Measurements from ENCODE around the gene SLC10A1. TPM values are rescaled to one million over a fixed set of nuclear protein-coding genes. Genes with fewer than 3 reads are reported as not detected.
"Not testable (repeated sequence)": the region's sequence is repeated elsewhere in the genome, so short reads cannot be mapped to it uniquely, and the experiment has no call there.

The SLC10A1 gene
- total and polyA plus RNA-seq, 2 experiments from 2014 or later = not detected

DNA sequence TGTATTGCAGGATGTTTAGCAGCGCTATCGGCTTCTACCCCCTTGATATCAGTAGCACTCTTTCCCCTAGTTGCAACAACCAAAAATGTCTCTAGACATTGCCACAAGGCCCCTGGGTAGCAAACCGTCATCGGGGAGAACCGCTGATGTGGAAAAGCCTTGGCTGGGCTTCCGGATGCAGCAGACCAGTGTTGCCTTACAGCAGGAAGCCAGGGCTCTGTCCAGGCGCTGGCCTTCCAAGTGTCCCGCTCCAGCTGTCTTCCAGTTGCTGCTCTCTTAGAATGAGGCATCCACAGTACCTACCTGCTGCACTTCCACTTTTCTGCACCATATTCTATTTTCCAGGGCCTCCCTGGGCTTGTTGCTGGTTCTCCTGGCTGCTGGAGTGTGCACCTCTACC, 22.6 kb upstream of the SLC10A1 start:
- Histone ChIP-seq H3F3A (ENCODE audit: insufficient read depth) (no peaks in the 10 kb centered on the region), H3K4me2 (ENCODE audit: unreplicated experiment) (no peak overlapping the region), H3K4me1 (ENCODE audit: insufficient read depth) (no peaks in the 10 kb centered on the region), H3K9ac (no peak overlapping the region), H2AFZ (no peak overlapping the region), H3K27me3 (replicated peaks; ENCODE audit: insufficient read depth) (peaks cover 24% of the 10 kb centered on the region), H3K4me3 (no peak overlapping the region), H3K27ac (no peak overlapping the region), H3K36me3 (ENCODE audit: low read depth) (no peaks in the 10 kb centered on the region), H3K79me2 (ENCODE audit: insufficient read depth) (no peaks in the 10 kb centered on the region), H4K20me1 (ENCODE audit: insufficient read depth) (no peaks in the 10 kb centered on the region), H3K9me2 (ENCODE audit: insufficient read depth) (no peaks in the 10 kb centered on the region), H3K9me3 (ENCODE audit: low read depth) (no peaks in the 10 kb centered on the region)
- in situ Hi-C loops (cut with MboI) = loop anchor here (10.0 to 25.0 kb wide), 2 partner anchors 205 to 493 kb away; no protein-coding TSS in a partner anchor
- TF ChIP-seq EZH2phosphoT487 (IDR thresholded peaks at IDR 0.05; ENCODE audit: insufficient read depth, low read depth) (no peak), EZH2 (IDR thresholded peaks at IDR 0.05; ENCODE audit: insufficient read depth, poor library complexity, severe bottlenecking) (no peak)
- 64% methylated on average over 8 of the region's 8 CpGs for WGBS, 2 experiments (ENCODE audit: low coverage in 1 of 2, low lambda C conversion rate in 2 of 2, missing lambda C conversion rate in 2 of 2)
- DNase-seq = no peak

DNA sequence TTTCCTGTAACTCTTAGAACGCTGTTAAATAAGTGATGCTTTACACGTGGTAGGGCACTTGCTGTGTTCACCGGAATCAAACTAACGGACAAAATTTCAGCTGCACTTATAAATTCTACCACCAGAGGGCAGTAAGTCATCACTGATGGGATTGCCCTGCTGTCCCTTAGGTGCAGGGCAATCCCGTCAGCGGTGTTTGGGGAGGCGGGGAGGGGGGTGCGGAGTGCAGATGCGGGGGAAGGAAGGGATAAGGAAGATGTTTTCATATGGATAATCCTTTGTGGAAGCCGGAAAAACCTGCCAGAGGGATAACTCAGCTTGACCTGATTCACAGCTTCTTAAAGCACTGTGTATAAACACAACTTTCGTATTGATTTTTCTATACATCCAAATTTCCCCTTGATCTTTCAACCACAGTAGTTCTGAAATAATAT, 21.7 kb upstream of the SLC10A1 start:
- WGBS, 2 experiments (ENCODE audit: low coverage in 1 of 2, low lambda C conversion rate in 2 of 2, missing lambda C conversion rate in 2 of 2) = 7% methylated on average over 9 to 11 of the region's 11 CpGs
- no peak overlapping the region for H3K27ac ChIP-seq
- no peak for TF ChIP-seq EZH2 (IDR thresholded peaks at IDR 0.05; ENCODE audit: insufficient read depth, poor library complexity, severe bottlenecking)
- H3K9me3 ChIP-seq (ENCODE audit: low read depth) = no peaks in the 10 kb centered on the region
- in situ Hi-C loops (cut with MboI) = loop anchor here (25.0 kb wide), 1 partner anchor 494 kb away; no protein-coding TSS in a partner anchor
- no peaks in the 10 kb centered on the region for H3K36me3 ChIP-seq (ENCODE audit: low read depth)
- no peak overlapping the region for H2AFZ ChIP-seq
- no peaks in the 10 kb centered on the region for H3K9me2 ChIP-seq (ENCODE audit: insufficient read depth)
- peaks cover 32% of the 10 kb centered on the region for H3K27me3 ChIP-seq (replicated peaks; ENCODE audit: insufficient read depth)
- H3K9ac ChIP-seq = no peak overlapping the region
- H3K79me2 ChIP-seq (ENCODE audit: insufficient read depth) = no peaks in the 10 kb centered on the region
- H3F3A ChIP-seq (ENCODE audit: insufficient read depth) = no peaks in the 10 kb centered on the region
- DNase-seq = peak; percentile 61
- no peak overlapping the region for H3K4me2 ChIP-seq (ENCODE audit: unreplicated experiment)
- no peak overlapping the region for H3K4me3 ChIP-seq
- no peaks in the 10 kb centered on the region for H4K20me1 ChIP-seq (ENCODE audit: insufficient read depth)
- H3K4me1 ChIP-seq (ENCODE audit: insufficient read depth) = no peaks in the 10 kb centered on the region

DNA sequence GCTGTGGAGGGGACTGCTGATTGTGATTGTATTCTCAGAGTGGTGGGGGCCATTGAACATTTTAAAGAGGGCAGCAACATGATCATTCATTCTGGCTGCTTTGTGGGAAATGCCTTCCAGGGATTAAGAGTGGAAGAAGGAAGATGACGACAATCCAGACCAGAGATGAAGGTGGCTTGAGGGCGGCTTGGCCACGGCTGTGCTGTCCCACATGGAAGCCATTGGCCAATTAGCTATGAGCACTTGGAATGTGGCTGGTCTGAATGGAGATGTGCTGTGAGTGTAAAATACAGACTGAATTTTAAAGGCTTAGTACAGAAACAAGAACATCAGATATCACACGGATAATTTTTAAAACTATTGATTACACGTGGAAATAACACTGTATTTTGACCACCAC, 19.2 kb upstream of the SLC10A1 start:
- Histone ChIP-seq H3K9ac (no peak overlapping the region), H3K4me3 (no peak overlapping the region), H3K9me2 (ENCODE audit: insufficient read depth) (no peaks in the 10 kb centered on the region), H3K36me3 (ENCODE audit: low read depth) (no peaks in the 10 kb centered on the region), H3K4me1 (ENCODE audit: insufficient read depth) (no peaks in the 10 kb centered on the region), H4K20me1 (ENCODE audit: insufficient read depth) (no peaks in the 10 kb centered on the region), H2AFZ (no peak overlapping the region), H3K4me2 (ENCODE audit: unreplicated experiment) (no peak overlapping the region), H3K27me3 (replicated peaks; ENCODE audit: insufficient read depth) (peaks cover 58% of the 10 kb centered on the region), H3K9me3 (ENCODE audit: low read depth) (no peaks in the 10 kb centered on the region), H3K79me2 (ENCODE audit: insufficient read depth) (no peaks in the 10 kb centered on the region), H3K27ac (no peak overlapping the region), H3F3A (ENCODE audit: insufficient read depth) (no peaks in the 10 kb centered on the region)
- no peak for TF ChIP-seq EZH2 (IDR thresholded peaks at IDR 0.05; ENCODE audit: insufficient read depth, poor library complexity, severe bottlenecking)
- TF ChIP-seq EZH2phosphoT487 (IDR thresholded peaks at IDR 0.05; ENCODE audit: insufficient read depth, low read depth) = no peak
- 67 to 70% methylated on average over 5 of the region's 5 CpGs for whole genome bisulfite sequencing, 2 experiments (ENCODE audit: low coverage in 1 of 2, low lambda C conversion rate in 2 of 2, missing lambda C conversion rate in 2 of 2)
- no peak for DNase-seq
- in situ Hi-C loops (cut with MboI) = loop anchor here (25.0 kb wide), 1 partner anchor 496 kb away; no protein-coding TSS in a partner anchor

DNA sequence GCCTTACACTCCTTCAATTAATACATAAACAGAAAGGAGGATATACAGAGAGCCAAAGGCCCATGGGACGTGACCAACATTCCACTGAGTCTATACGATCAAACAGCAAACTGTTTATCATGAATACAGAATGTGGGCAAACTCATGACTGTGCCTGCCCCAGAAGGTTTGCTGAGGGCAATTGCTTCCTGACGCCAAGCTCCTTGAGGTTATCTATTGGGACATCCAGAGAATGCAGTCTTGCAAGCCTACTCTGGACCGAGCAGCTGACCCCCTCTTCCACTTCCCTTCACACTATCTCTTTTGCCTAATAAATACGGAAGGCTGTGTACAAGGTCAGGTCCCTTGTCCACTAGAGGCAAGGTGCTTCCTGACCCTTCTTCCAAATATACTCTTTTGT, 18.5 kb upstream of the SLC10A1 start:
- DNase-seq = no peak
- Histone ChIP-seq H3K27me3 (replicated peaks; ENCODE audit: insufficient read depth) (peaks cover 62% of the 10 kb centered on the region), H4K20me1 (ENCODE audit: insufficient read depth) (no peaks in the 10 kb centered on the region), H3K9me3 (ENCODE audit: low read depth) (no peaks in the 10 kb centered on the region), H3K9me2 (ENCODE audit: insufficient read depth) (no peaks in the 10 kb centered on the region), H3K79me2 (ENCODE audit: insufficient read depth) (no peaks in the 10 kb centered on the region), H2AFZ (no peak overlapping the region), H3F3A (ENCODE audit: insufficient read depth) (no peaks in the 10 kb centered on the region), H3K9ac (no peak overlapping the region), H3K36me3 (ENCODE audit: low read depth) (no peaks in the 10 kb centered on the region), H3K27ac (no peak overlapping the region), H3K4me2 (ENCODE audit: unreplicated experiment) (no peak overlapping the region), H3K4me1 (ENCODE audit: insufficient read depth) (no peaks in the 10 kb centered on the region), H3K4me3 (no peak overlapping the region)
- in situ Hi-C loops (cut with MboI) = loop anchor here (25.0 kb wide), 1 partner anchor 497 kb away; no protein-coding TSS in a partner anchor
- TF ChIP-seq EZH2phosphoT487 (IDR thresholded peaks at IDR 0.05; ENCODE audit: insufficient read depth, low read depth) (no peak), EZH2 (IDR thresholded peaks at IDR 0.05; ENCODE audit: insufficient read depth, poor library complexity, severe bottlenecking) (no peak)
- 47 to 50% methylated on average over 5 of the region's 5 CpGs for WGBS, 2 experiments (ENCODE audit: low coverage in 1 of 2, low lambda C conversion rate in 2 of 2, missing lambda C conversion rate in 2 of 2)

DNA sequence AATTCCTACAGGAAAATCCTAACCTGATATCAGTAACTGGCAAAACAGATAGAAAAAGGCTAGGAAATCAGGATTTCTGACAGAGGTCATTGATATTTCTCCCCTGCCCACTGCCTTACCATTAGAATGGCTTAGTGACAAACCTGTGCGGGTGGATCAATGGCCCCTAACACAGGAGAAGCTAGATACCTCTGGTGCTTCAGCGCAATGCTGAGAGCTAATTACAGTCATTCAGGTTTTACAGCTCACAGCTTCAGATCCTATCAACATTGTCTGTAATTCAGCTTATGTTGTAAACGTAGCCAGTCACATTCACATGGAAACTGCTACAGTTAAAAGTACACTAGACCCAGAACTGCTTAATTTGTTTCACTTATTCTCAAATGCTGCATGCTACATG, 17.4 kb upstream of the SLC10A1 start:
- Histone ChIP-seq H3K4me3 (no peak overlapping the region), H3K9ac (no peak overlapping the region), H3K4me1 (ENCODE audit: insufficient read depth) (no peaks in the 10 kb centered on the region), H4K20me1 (ENCODE audit: insufficient read depth) (no peaks in the 10 kb centered on the region), H3K9me2 (ENCODE audit: insufficient read depth) (no peaks in the 10 kb centered on the region), H3K27me3 (replicated peaks; ENCODE audit: insufficient read depth) (peaks cover 65% of the 10 kb centered on the region), H3K9me3 (ENCODE audit: low read depth) (no peaks in the 10 kb centered on the region), H3K27ac (no peak overlapping the region), H3F3A (ENCODE audit: insufficient read depth) (no peaks in the 10 kb centered on the region), H2AFZ (no peak overlapping the region), H3K4me2 (ENCODE audit: unreplicated experiment) (no peak overlapping the region), H3K79me2 (ENCODE audit: insufficient read depth) (no peaks in the 10 kb centered on the region), H3K36me3 (ENCODE audit: low read depth) (no peaks in the 10 kb centered on the region)
- no peak for DNase-seq
- in situ Hi-C loops (cut with MboI) = loop anchor here (25.0 kb wide), 1 partner anchor 498 kb away; no protein-coding TSS in a partner anchor
- no peak for TF ChIP-seq EZH2 (IDR thresholded peaks at IDR 0.05; ENCODE audit: insufficient read depth, poor library complexity, severe bottlenecking)
- TF ChIP-seq EZH2phosphoT487 (IDR thresholded peaks at IDR 0.05; ENCODE audit: insufficient read depth, low read depth) = no peak
- 34 to 43% methylated on average over 3 of the region's 3 CpGs for WGBS, 2 experiments (ENCODE audit: low coverage in 1 of 2, low lambda C conversion rate in 2 of 2, missing lambda C conversion rate in 2 of 2)

DNA sequence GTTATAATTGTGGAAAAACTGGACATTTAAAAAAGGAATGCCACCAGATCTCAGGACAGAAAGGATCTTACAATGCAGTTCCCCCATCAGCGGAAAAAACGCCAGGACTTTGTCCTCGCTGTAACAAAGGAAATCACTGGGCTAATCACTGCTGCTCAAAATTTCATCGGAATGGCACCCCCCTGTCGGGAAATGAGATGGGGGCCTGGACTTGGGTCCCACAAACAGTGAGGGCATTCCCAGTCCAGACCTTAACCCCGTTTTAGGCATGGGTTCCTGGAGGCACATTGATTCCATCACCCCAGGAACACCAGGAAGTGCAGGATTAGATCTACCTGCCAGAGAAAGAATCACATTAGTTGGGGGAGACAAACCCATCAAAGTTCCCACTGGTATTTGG, 16.3 kb upstream of the SLC10A1 start:
- WGBS, 2 experiments (ENCODE audit: low coverage in 1 of 2, low lambda C conversion rate in 2 of 2, missing lambda C conversion rate in 2 of 2) = 70 to 74% methylated on average over 6 of the region's 6 CpGs
- H3K4me3 ChIP-seq; H4K20me1 ChIP-seq (ENCODE audit: insufficient read depth); H3F3A ChIP-seq (ENCODE audit: insufficient read depth); H3K4me2 ChIP-seq (ENCODE audit: unreplicated experiment); H3K9me2 ChIP-seq (ENCODE audit: insufficient read depth); H3K9ac ChIP-seq; H3K9me3 ChIP-seq (ENCODE audit: low read depth); H3K79me2 ChIP-seq (ENCODE audit: insufficient read depth); DNase-seq; H3K4me1 ChIP-seq (ENCODE audit: insufficient read depth); H3K27ac ChIP-seq; H2AFZ ChIP-seq; H3K36me3 ChIP-seq (ENCODE audit: low read depth): not testable (repeated sequence)
- in situ Hi-C loops (cut with MboI) = loop anchor here (25.0 kb wide), 1 partner anchor 499 kb away; no protein-coding TSS in a partner anchor
- H3K27me3 ChIP-seq (replicated peaks; ENCODE audit: insufficient read depth) = peaks cover 65% of the 10 kb centered on the region

Data from GM23248 (cell line).